HepG2 (cell line): ENCODE results near the gene RAB9A. TPM values are rescaled to one million over a fixed set of nuclear protein-coding genes. Genes with fewer than 3 reads are reported as not detected.

ENCODE experiments used
- CERS6 ChIP-seq: sonication (generic); formaldehyde crosslinking; IDR thresholded peaks from 2 replicates; pipeline ENCODE4 v1.5.0; 2020; ENCODE audit warnings: missing genetic modification reagents
- ETV5 ChIP-seq: IDR thresholded peaks from 2 replicates; pipeline ENCODE4 v1.6.1; 2018; ENCODE audit warnings: missing biosample characterization, missing genetic modification reagents, inconsistent platforms, borderline replicate concordance
- GMEB1 ChIP-seq: sonication (generic); formaldehyde crosslinking; IDR thresholded peaks from 2 replicates; pipeline ENCODE4 v1.5.1; 2020; ENCODE audit warnings: missing genetic modification reagents, mild to moderate bottlenecking, borderline replicate concordance
- KAT8 ChIP-seq: IDR thresholded peaks from 2 replicates; pipeline ENCODE4 v1.6.1; 2016; ENCODE audit warnings: missing genetic modification reagents, missing compliant biosample characterization
- KDM4B ChIP-seq: sonication (generic); formaldehyde crosslinking; IDR thresholded peaks from 2 replicates; pipeline ENCODE4 v1.4.0; 2020; ENCODE audit warnings: missing genetic modification reagents
- MXI1 ChIP-seq: IDR thresholded peaks from 3 replicates; pipeline ENCODE4 v1.6.1; 2012; ENCODE audit warnings: low read depth, low read length, inconsistent platforms, borderline replicate concordance
- STAG1 ChIP-seq: sonication (generic); formaldehyde crosslinking; IDR thresholded peaks from 2 replicates; pipeline ENCODE4 v1.4.0; 2020; ENCODE audit warnings: missing genetic modification reagents
- ZBED4 ChIP-seq: sonication (generic); formaldehyde crosslinking; IDR thresholded peaks from 2 replicates; pipeline ENCODE4 v1.4.0; 2020; ENCODE audit warnings: missing genetic modification reagents, borderline replicate concordance
- ZC3H13 ChIP-seq: sonication (generic); formaldehyde crosslinking; IDR thresholded peaks from 2 replicates; pipeline ENCODE4 v1.8.1; 2023; ENCODE audit warnings: mild to moderate bottlenecking, missing genetic modification reagents, moderate library complexity
- ZNF12 ChIP-seq: sonication (generic); formaldehyde crosslinking; IDR thresholded peaks from 2 replicates; pipeline ENCODE4 v1.5.0; 2020; ENCODE audit warnings: missing genetic modification reagents
- ZNF160 ChIP-seq: sonication (generic); formaldehyde crosslinking; IDR thresholded peaks from 2 replicates; pipeline ENCODE4 v1.8.0; 2022; ENCODE audit warnings: mild to moderate bottlenecking, inconsistent platforms, missing genetic modification reagents
- ZNF430 ChIP-seq: sonication (generic); formaldehyde crosslinking; IDR thresholded peaks from 2 replicates; pipeline ENCODE4 v1.9.0; 2021; ENCODE audit warnings: mild to moderate bottlenecking, missing genetic modification reagents
- ZNF552 ChIP-seq: sonication (generic); formaldehyde crosslinking; IDR thresholded peaks from 2 replicates; pipeline ENCODE4 v1.9.0; 2022; ENCODE audit warnings: missing genetic modification reagents, mild to moderate bottlenecking, borderline replicate concordance
- ZNF691 ChIP-seq: sonication (generic); formaldehyde crosslinking; IDR thresholded peaks from 2 replicates; pipeline ENCODE4 v1.4.0; 2020; ENCODE audit warnings: missing genetic modification reagents, low read depth, mild to moderate bottlenecking, borderline replicate concordance
- ZNF83 ChIP-seq: sonication (generic); formaldehyde crosslinking; IDR thresholded peaks from 2 replicates; pipeline ENCODE4 v1.4.0; 2020; ENCODE audit warnings: missing genetic modification reagents, mild to moderate bottlenecking, borderline replicate concordance
- polyA plus RNA-seq, 8 experiments: library from polyadenylated mRNA; depleted of rRNA in 3 of 8; stranded (reverse) in 7 of 8; unstranded in 1 of 8; fragments of >200 nt; fragmentation: Illumina TruSeq in 4 of 8; extraction: Trizol in 4 of 8; gene quantifications; 2 replicates each; pipeline versions ENCODE4 v1.2.1 to v1.2.3, GENCODE V29; 2011 to 2016; ENCODE audit warnings: low read depth in 4 of 8, missing spikeins in 1 of 8, mixed read lengths in 1 of 8; ENCODE audit not compliant: insufficient read depth in 1 of 8
- total RNA-seq, 5 experiments: library from RNA; depleted of rRNA; stranded (reverse); fragments of >200 nt; fragmentation: Illumina TruSeq; extraction: Trizol; gene quantifications; 2 replicates each; pipeline ENCODE4 v1.2.3, GENCODE V29; 2016; ENCODE audit warnings: low read depth in 1 of 5

Gene RAB9A
- total and polyA plus RNA-seq, 2 of the 13 experiments (the other 11 are each of a cell fraction or from before 2014, with no cell fraction given): 10.5 to 23.1 TPM

GRCh38 chrX:13734278-13735172 is 45.6 kb downstream of the RAB9A start, which contains the start of the genes OFD1 and TRAPPC2 (continued):
- TF ChIP-seq ZNF12 (no peak), ZBED4 (CRISPR knock-in tag) (no peak), STAG1 (CRISPR knock-in tag) (no peak), CERS6 (CRISPR knock-in tag) (no peak), KDM4B (CRISPR knock-in tag) (no peak), GMEB1 (CRISPR knock-in tag) (peak; percentile 35; the same call in 1 of the 2 replicates), KAT8 (CRISPR knock-in tag) (peak; percentile 86), ZNF430 (CRISPR knock-in tag) (peak; percentile 46; the same call in 1 of the 2 replicates), ZNF691 (CRISPR knock-in tag) (0 out of 2 replicates have a peak, but pooled peaks have one; percentile 56), ZC3H13 (CRISPR knock-in tag) (no peak), ZNF160 (CRISPR knock-in tag) (0 out of 2 replicates have a peak, but pooled peaks have one; percentile 17), ETV5 (peak; percentile 67; the same call in 1 of the 2 replicates), MXI1 (peak; percentile 63; the same call in 1 of the 3 replicates), ZNF552 (CRISPR knock-in tag) (no peak), ZNF83 (no peak)
